ENCODE data around the gene ANKS1A.

GRCh38 chr6:35094183-35094582 lies 205.1 kb downstream of the ANKS1A start:
- TF ChIP-seq CTCF (IDR thresholded peaks at IDR 0.05) (no peak), POLR2AphosphoS5 (IDR thresholded peaks at IDR 0.05) (no peak), POLR2A (IDR thresholded peaks at IDR 0.05) (no peak)
